IPS-11a (cell line): Measurements from ENCODE around the gene DLGAP1.

Source experiments
- H3K4me3 ChIP-seq: one replicate; pipeline ENCODE4 v1.5.1; 2013; ENCODE audit warnings: low read depth, low read length, control low read depth

The DLGAP1 gene

DNA sequence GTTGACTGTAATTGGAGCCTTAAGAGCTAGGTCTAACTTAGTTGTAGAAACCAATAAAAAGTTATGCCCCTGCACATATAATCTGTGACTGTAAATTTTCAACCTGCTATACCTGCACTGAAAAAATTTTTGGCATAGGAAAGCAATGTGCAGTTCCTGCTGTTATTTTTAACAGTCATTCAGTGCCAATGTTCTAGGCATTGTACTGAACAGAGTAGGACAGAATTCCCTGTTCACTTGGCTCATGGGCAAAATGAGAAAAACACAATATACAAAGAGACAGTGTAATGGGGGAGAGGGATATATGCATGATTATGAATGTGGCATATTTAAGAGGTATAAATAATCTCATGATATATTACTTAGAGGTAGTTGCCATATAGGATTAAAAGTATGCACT is 547.2 kb downstream of the DLGAP1 start:
- H3K4me3 ChIP-seq = no peak overlapping the region

DNA sequence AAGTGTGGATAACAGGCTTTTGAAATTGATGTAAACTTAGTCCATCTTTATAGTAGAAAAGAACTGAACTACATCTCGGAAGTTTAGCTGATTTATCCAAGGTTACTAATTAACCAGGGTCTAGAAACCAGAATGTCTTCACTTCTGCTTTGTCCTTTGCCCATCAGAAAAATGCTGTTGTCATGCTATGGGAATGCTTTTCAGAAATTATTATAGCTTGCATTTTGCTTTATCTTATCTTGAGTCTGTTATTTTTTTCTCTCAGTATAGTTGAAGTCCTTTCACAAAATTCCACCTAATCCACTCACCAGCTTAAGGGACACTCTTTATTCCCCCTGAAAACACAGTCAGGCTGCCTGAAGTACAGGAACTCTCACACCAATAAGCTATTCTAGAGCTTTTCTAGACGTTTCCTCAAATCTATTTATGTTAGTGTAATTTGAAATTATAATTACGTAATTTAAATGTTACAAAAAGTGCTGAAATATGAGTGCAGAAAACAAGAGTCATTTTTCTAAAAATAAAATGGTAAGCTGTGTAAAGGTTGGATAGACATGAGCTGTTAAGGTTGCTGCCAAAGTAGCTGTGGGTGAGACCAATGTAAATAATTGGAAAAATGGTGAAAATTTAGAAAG is 548.9 kb downstream of the DLGAP1 start:
- no peak overlapping the region for H3K4me3 ChIP-seq

DNA sequence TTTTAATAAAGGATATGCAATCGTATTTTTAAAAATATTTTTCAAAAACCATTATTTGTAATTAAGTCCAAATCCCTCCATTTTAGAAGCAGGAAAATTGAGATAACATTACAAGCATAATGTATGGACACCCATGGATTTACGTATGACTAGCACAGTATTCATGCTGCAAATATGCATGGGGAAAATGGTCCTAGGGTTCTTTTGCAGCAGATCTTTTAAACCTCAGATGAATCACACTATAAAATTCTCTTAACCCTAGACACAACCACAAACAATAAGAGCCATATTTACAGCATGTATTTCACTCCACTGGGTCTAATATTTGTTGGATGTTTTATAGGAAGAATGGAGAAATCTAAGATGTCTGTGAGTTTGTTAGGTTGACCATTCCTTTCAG is 551.8 kb downstream of the DLGAP1 start:
- H3K4me3 ChIP-seq = no peak overlapping the region

DNA sequence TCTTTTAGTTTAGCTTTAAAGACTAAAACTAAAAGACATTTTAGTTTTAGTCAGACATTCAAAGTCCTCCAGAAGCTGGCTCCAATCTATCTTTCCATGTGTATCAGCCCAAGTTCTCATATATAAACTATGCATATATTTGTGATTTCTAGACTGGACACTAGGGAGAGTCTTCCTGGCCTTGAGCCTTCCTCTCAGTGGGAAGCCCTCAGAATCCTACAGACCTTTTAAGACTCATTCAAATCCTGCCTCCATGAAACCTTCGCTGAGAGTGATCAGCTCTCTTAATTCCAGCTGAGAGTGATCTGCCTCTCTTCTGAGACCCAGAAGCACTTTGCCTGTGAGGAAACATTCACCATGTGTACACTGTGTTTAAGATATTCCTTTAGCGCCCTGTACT is 552.4 kb downstream of the DLGAP1 start:
- no peak overlapping the region for H3K4me3 ChIP-seq

DNA sequence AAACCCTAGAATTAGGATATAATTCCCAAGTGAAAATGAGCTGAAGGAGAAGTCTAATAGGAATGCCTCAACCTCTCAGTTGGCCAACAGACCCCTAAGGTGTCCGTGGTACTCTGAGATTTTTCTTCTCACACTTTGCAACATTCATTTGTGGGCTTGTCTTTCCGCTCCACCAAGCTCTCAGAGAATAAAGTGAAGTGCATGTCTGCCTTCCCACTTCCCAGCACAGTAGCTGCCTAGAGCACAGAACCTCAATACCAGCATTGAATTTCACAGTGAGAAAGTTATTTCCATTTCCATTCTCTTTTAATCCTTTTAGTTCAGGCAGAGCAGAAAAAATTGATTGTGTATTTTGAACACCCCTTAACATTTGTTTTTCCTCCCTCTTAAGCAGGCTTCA is 553.3 kb downstream of the DLGAP1 start:
- no peak overlapping the region for H3K4me3 ChIP-seq

DNA sequence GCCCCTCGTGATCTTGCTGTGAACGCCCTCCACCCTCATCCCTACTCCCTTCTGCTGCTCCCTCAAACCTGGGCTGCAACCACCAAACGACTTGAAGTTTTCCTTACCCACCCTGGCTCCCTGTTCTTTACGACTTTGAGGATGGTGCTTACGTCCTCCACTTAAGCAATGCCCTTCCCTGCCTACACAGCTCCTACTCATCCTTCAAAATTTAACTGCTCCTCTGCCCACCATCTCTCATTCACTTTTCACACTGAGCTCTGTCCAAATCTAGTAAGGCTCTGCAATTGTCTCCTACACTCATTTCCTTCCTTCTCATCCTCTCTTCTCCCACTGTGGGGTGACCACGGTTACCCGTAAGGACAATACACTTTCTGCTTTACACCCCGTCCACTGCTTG is 554.1 kb downstream of the DLGAP1 start:
- H3K4me3 ChIP-seq = no peak overlapping the region

DNA sequence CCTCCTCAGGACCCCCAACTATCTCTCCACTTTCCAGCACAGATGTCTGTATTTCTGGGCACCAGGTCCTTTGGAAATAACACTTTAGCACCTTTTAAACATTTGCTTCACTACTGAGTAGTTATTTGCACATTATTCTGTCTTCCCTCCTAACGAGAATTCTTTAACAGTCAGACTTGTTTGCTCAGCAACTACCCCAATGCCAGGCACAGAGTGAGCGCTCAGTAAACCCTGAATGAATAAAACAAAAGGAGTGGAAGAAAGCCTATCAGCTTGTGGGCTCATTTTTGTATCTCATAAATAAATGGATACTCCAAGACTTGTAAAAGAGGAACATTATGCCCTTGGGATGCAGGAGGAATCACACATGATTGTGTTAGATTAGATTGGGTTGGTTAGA is 554.8 kb downstream of the DLGAP1 start:
- no peak overlapping the region for H3K4me3 ChIP-seq

DNA sequence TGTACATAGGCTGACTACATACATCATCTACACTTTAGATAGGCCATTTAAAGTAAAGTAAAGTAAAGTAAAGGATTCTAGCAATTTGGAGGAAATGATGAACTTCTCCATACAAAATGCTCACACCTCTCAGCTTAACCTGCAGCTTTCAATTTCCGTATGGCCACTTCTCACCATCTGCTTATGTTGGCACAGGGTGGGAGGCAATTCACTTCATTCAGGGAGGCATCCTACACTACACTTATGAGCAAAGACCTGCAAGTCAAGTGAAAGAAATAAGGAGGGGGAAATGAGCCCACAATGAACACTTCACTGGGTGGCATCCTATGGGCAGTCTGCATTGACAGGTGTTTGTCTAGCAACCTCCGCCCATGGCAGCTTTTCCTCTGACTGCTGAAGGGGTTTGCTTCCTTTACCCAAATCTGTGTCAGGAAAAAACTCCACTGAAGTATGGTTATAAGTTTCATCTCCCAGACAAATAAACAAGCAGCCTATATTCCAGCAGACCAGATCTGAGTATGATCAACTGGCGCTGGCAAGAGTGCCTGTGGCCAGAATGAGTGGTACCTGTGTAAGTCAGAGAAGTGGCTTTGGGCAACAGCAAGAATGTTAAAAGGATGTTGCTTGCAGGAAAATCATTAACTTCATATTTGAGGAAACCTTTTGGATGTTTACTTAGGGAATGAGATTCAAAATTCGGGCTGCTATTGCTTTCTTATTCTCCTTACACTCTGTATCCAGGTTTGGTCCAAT is 556.1 kb downstream of the DLGAP1 start:
- H3K4me3 ChIP-seq = no peak overlapping the region

DNA sequence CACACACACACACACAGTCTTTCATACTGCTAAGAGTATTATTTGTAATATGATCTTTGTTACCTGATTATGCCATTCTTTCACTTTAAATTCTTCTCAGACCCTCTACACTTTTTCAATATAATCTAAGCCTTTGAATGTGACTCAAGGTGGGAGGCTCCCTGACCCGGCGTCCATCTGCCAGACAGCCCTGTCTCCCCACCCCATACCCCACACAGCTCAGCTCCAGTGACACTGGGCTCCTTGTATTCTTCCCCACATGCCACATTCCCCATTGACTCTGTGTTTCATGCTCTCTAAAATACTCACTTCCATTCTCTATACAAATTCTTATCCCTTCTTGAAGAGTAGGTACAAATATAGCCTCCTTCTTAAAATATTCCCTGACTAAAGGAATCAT is 563.0 kb downstream of the DLGAP1 start:
- H3K4me3 ChIP-seq = no peak overlapping the region

DNA sequence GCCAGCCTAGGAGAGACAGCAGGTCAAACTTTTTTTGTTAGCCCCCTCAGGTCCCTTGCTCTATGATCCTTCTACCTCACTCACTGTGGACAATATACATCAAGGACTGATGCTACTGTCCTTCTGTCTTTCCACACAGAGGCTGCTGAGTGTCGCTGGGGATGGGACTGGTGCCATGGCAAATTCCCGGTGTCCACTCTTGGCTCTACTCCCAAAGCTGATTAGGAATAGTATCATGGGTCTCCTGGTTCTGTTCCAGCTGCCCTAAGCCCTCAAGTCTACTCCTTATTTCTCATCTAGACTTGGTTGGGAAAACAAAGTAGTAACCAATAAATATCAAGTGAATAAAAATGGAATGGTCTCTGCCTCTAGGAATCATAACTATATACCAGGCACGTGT is 563.9 kb downstream of the DLGAP1 start:
- no peak overlapping the region for H3K4me3 ChIP-seq

DNA sequence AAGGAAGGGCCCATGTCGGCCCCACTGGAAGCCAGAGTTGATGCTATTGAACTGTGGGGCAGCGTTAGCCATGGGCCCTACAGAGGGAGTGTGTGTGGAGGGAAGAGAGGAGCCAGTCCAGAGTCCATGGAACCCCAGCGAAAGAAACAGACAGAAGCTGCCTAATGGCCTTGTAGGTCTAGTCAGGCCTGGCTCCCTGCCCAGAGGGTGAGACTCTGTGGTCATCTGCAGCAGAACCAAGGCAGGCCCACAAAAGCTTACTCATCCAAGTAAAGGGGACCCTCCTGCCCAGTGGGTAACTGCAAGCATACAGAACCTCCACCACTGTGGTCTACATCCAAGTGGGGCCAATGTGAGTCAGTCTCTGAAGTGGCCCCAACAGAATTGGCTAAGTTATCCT is 565.3 kb downstream of the DLGAP1 start:
- no peak overlapping the region for H3K4me3 ChIP-seq

DNA sequence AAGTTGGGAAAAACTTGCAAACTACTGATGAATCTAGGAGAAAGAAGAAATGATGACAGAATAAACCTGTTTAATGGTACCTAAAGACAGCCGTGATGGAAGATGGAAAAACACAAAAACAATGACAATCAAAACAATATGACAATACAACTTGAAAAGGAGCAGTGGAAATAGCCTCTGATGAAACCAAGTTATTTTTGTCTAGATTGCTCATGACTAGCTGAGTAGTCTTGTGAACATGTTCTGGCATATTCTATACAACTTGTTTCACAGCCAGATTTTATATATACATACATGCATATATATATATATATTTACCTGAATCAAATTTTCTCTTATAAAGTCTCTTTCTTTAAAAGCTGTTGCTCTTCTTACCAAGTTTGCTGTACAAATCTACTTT is 566.0 kb downstream of the DLGAP1 start:
- H3K4me3 ChIP-seq = no peak overlapping the region

DNA sequence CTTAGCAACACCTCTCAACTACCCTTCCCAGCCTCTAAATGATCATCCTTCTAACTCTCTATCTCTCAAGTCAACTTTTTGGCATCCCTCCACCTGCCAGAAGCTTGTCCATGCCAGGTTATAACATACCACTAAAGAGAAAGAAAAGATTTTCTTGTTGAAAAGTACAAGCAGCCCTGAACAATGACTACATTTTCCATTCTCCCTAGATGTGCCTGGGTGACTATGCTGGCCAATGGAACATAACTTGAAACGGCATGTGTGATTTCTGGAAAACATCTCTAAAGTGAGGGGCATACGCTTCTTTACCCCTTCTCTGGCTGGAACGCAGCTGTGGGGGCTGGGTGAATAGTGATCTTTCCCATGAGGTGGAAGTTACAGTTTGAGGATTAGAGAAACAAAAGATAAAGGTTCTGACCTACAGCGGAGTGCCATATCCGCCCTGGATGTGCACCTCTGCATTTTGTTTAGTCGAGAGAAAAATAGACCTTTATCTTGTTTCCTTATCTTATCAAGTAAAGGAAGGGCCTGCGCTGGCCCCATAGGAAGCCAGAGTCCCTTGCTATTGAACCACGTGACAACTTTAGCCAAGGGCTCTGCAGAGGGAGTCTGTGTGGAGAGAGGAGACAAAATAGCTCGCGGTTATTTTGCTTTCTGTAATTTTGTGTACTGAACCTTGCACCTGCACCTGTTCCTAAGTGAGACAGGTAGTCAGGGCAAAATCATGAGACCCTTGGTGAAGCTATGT is 568.4 kb downstream of the DLGAP1 start:
- no peak overlapping the region for H3K4me3 ChIP-seq

DNA sequence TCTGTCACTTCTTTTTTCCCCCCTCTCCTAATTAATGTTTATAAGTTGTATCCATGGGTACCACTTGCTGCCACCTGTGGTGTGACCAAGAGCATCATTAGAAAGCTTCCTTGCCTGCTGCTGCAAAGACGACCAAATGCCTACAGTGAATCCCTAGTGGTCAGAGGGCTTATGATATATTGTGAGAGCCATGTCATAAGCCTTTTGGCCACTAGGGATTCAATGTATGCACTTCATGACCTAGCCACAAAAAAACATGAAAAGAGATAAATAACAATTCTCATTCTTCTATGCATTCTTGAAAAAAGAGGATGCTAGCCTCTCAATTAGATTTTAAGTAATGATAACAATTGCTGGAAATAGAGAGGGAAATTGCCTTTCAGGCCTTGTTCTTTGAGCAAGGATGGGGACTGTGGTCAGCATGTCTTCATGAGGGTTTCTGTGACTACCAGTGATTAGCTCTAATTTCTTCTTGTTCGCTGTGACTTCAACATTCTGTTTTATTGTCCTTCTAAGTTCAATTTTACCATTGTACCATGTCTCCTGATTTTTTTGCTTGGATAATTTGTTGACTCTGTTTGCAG is 569.8 kb downstream of the DLGAP1 start:
- H3K4me3 ChIP-seq = no peak overlapping the region

DNA sequence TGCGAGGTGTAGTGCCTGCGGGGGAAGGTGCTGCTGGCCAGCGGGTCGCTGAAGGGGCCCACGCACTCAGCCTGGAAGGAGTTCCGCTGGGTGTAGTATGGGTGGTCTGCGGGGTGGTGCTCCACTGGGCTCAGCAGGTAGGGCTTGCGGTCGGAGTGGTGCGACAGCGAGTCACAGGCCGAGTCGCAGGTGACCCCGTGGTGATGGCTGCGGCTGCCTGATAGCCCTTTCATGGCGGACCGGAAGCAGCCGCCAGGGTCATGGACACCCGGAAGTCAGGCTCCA is 575.3 kb downstream of the DLGAP1 start:
- H3K4me3 ChIP-seq = no peak overlapping the region

DNA sequence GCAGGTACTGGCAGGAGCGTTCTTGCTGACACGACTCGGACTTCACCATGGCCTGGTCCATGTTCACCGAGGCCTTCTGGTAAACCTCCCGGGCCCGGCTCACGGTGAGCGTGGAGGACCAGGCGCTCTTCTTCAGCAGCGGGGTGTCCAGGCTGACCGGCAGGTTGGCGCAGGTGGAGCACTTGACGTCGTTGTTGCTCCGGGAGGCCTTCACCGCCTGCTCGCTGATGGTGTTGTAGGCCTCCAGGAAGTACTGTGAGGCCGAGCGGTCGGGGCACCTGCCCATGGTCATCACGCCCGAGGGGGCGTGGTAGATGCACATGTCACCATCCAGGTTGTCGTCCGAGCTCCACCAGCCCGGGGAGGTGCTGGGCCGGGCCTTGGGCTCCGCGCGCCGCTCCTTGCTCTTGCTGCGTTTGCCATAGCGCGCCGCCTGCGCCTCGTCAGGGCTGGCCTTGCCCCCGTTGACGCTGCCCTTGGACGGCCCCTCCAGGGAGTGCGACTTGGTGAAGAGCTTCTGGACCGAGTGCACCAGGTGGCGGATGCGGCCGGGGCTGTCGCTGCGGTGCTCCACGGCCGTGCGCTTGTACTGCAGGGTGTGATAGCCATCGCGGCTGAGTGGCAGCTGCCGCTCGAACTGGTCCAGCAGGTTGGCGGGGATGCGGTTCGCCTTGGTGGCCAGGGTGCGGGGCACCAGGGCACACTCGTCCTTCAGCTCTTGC is 575.8 kb downstream of the DLGAP1 start:
- no peak overlapping the region for H3K4me3 ChIP-seq

DNA sequence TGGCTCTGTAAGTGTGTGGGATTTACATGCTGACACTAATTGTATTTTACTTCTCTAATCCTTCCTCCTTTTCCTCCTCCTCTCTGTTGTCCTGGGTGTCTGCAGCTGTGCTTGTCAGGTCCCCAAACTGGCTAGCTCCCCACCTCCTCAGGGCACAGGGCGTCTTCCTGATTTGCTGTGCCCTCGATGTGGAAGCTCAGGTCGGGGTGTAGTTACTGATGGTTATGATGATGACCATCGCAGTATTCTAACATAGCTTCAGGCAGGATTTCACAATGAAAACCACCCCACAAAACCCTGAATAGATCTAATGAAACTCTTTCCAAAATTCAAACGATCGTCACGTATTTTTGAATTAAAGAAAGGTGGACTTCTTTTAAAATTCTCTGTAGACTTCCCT is 576.7 kb downstream of the DLGAP1 start:
- no peak overlapping the region for H3K4me3 ChIP-seq

DNA sequence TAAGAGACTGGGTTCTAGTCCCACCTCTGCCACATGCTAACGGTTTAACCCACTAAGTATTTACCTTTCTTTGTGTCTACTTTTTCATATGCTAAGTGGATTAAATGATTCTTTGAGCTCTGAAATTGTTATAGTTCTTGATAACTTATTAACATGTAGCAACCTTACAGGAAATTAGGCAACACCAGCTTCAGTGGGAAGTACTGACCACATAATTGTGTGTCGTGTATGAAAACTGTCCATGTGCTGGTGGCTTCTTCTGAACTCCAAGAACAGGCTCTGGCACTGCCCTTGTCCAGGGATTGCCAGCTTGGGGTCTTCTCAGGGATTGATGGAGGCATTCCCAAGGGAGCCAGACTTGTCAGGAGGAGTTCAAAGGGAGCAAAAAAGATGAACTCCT is 577.4 kb downstream of the DLGAP1 start:
- no peak overlapping the region for H3K4me3 ChIP-seq

DNA sequence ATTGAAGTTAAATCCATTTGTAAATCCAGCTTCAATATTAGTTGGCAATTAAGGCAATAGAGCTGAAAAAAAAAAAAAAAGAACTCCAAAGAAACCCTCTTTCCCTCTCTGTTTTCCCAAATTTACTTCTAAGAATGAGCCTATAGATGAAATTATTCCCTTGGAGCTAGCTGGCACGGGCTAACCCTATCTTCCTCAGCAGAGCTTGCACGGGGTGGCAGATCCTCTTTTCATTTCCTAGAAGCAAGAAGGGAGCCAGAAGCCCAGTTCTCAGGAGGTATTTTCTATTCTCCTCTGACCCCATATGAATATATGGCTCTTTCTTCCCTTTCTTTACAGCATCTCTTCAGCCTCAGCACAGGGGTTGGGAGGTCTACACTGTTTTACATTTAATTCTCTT is 579.1 kb downstream of the DLGAP1 start:
- H3K4me3 ChIP-seq = no peak overlapping the region

DNA sequence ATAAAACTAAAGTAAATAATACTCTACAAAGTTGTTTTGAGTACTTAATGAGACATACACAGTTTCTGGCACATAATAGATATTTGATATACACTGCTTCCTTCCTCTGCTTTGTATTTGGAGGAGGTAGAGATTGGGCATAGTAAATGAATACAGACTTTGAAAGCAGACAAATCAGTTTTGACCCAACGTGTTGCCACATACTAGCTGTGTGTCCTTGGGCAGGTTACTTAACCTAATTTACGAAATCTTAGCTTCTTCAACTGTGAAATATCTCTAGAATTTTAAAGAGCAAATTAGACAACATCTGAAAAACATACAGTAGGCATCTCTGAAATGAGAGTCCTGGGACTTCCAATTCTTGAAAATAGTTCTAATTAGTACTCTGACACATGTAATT is 579.7 kb downstream of the DLGAP1 start:
- H3K4me3 ChIP-seq = no peak overlapping the region

DNA sequence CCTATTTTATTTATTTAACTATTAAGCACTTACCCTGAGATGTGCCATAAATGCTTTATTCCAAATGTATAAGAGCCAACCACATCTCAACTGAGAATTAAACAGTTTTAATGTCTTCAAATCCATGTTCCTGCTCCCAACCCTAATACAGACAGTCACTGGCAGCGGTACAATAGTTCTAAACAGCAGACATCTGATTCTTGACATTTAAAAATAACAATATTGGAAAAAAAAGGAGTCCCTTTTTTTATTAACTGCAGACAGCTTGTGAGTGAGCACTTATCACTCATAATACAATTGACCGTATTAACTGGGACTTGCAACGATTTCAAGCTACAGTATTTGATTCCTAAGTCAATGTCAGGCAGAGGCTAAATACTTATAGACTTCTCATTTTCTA is 580.5 kb downstream of the DLGAP1 start:
- H3K4me3 ChIP-seq = no peak overlapping the region
